HFFc6 (cell line): Measurements from ENCODE around the gene EVA1A. TPM values are rescaled to one million over a fixed set of nuclear protein-coding genes. Genes with fewer than 3 reads are reported as not detected.

Experiments used
- DNase-seq: peaks from one replicate; pipeline ENCODE4 v3.0.0-alpha.2; 2018
- H3K27ac Mint-ChIP-seq: 2 replicates; pipeline ENCODE4 v1.8.0; 2020; ENCODE audit warnings: mild to moderate bottlenecking, mixed read lengths
- H3K27me3 Mint-ChIP-seq: 2 replicates; pipeline ENCODE4 v1.8.0; 2021; ENCODE audit warnings: mild to moderate bottlenecking, moderate library complexity, mixed read lengths; ENCODE audit not compliant: insufficient read depth
- H3K36me3 Mint-ChIP-seq: 2 replicates; pipeline ENCODE4 v1.8.0; 2021; ENCODE audit warnings: low read depth, mixed read lengths
- H3K4me1 Mint-ChIP-seq: 2 replicates; pipeline ENCODE4 v1.8.0; 2020; ENCODE audit warnings: low read depth, mixed read lengths
- H3K4me3 Mint-ChIP-seq: 2 replicates; pipeline ENCODE4 v1.8.0; 2020; ENCODE audit warnings: mild to moderate bottlenecking, moderate library complexity, mixed read lengths
- H3K9me3 Mint-ChIP-seq: 2 replicates; pipeline ENCODE4 v1.8.0; 2020; ENCODE audit warnings: mild to moderate bottlenecking, mixed read lengths
- long read RNA-seq: library from polyadenylated mRNA; unstranded; transcript quantifications from one replicate; pipeline ENCODE4 v2.0.0, GENCODE V29; 2019
- total RNA-seq, 6 experiments: library from RNA; stranded (reverse); fragmentation: NEBNext Ultra II Directional; extraction: Animal tissue kit (Norgen Biotek cat#: 25700); gene quantifications; 2 replicates in 1 of 6; 3 replicates in 5 of 6; pipeline ENCODE4 v1.2.3, GENCODE V29; 2021
- TF ChIP-seq, protein P1 (sequence below): fragments of 200-600 bp; sonication (generic); IDR thresholded peaks from 2 replicates; pipeline ENCODE4 v1.5.0; 2021; ENCODE audit warnings: antibody characterized with exemption, mild to moderate bottlenecking

Gene EVA1A
- 10 to 100 TPM; 61.7 to 75.2 (median 68.8) TPM for total RNA-seq
- long read RNA-seq, transcript EVA1A-204 (4 exons, 777 nt) = minor isoform, 6 of 97 reads
- long read RNA-seq, transcript EVA1A-202 (4 exons, 1,802 nt) = major isoform, 19 of 97 reads
- long read RNA-seq, transcript EVA1A-205 (5 exons, 1,747 nt) = minor isoform, 9 of 97 reads
- long read RNA-seq, transcript EVA1A-209 (3 exons, 524 nt) = minor isoform, 11 of 97 reads
- long read RNA-seq, partial matches to known transcripts = 2 of 97 reads
- long read RNA-seq, other reads (novel, unspliced or antisense) = 47 of 97 reads

GRCh38 chr2:75560768-75561565 is at the start of gene EVA1A:
EVA1A (minus strand) TSS chr2:75560939; CDS start chr2:75518140, 42,799 bp downstream.
- H3K4me3 Mint-ChIP-seq = peak within 1 kb of the TSS; percentile 93
- peaks cover 20% of the 10 kb centered on the region for H3K36me3 Mint-ChIP-seq
- H3K9me3 Mint-ChIP-seq = no peaks in the 10 kb centered on the region
- peak; percentile 70 for DNase-seq
- TF ChIP-seq, protein P1, sequence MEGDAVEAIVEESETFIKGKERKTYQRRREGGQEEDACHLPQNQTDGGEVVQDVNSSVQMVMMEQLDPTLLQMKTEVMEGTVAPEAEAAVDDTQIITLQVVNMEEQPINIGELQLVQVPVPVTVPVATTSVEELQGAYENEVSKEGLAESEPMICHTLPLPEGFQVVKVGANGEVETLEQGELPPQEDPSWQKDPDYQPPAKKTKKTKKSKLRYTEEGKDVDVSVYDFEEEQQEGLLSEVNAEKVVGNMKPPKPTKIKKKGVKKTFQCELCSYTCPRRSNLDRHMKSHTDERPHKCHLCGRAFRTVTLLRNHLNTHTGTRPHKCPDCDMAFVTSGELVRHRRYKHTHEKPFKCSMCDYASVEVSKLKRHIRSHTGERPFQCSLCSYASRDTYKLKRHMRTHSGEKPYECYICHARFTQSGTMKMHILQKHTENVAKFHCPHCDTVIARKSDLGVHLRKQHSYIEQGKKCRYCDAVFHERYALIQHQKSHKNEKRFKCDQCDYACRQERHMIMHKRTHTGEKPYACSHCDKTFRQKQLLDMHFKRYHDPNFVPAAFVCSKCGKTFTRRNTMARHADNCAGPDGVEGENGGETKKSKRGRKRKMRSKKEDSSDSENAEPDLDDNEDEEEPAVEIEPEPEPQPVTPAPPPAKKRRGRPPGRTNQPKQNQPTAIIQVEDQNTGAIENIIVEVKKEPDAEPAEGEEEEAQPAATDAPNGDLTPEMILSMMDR = no peak
- H3K27ac Mint-ChIP-seq = peak within 1 kb of the TSS; percentile 95
- peaks cover 69% of the 10 kb centered on the region for H3K4me1 Mint-ChIP-seq
- peaks cover 5% of the 10 kb centered on the region for H3K27me3 Mint-ChIP-seq

GRCh38 chr2:75609937-75610508 is 49.3 kb upstream of the EVA1A start:
- Mint-ChIP-seq H3K36me3 (no peaks in the 10 kb centered on the region), H3K27ac (no peak overlapping the region), H3K27me3 (peaks cover 11% of the 10 kb centered on the region), H3K9me3 (no peaks in the 10 kb centered on the region), H3K4me3 (no peak overlapping the region), H3K4me1 (peaks cover 51% of the 10 kb centered on the region)
- TF ChIP-seq, protein P1 = no peak
- DNase-seq = peak; percentile 34

GRCh38 chr2:75609334-75609689 is 48.6 kb upstream of the EVA1A start:
- DNase-seq = no peak
- Mint-ChIP-seq H3K27me3 (peaks cover 11% of the 10 kb centered on the region), H3K4me3 (no peak overlapping the region), H3K27ac (no peak overlapping the region), H3K9me3 (no peaks in the 10 kb centered on the region), H3K4me1 (peaks cover 58% of the 10 kb centered on the region), H3K36me3 (no peaks in the 10 kb centered on the region)
- TF ChIP-seq, protein P1 = peak; percentile 69

- Mint-ChIP-seq H3K4me3 (peak overlapping the region; percentile 64), H3K27me3 (peaks cover 11% of the 10 kb centered on the region)
Observed at GRCh38 chr2:75608684-75609333, 48.1 kb upstream of the EVA1A start.

More at GRCh38 chr2:75608684-75609333, 48.1 kb upstream of the EVA1A start:
- Mint-ChIP-seq H3K4me1 (peaks cover 63% of the 10 kb centered on the region), H3K36me3 (no peaks in the 10 kb centered on the region), H3K9me3 (no peaks in the 10 kb centered on the region), H3K27ac (peak overlapping the region; percentile 96)
- DNase-seq = peak; percentile 25
- TF ChIP-seq, protein P1 = peak; percentile 99
